SK-N-SH (cell line): ENCODE results near the gene OR1I1.

Experiments used
- FOXM1 ChIP-seq: IDR thresholded peaks from 2 replicates; pipeline ENCODE4 v1.4.0; 2012; ENCODE audit warnings: low read depth, mild to moderate bottlenecking
- JUND ChIP-seq: IDR thresholded peaks from 2 replicates; pipeline ENCODE4 v1.4.0; 2012
- POLR2AphosphoS5 ChIP-seq: IDR thresholded peaks from 2 replicates; pipeline ENCODE4 v1.6.1; 2012; ENCODE audit warnings: low read depth, low read length
- SMC3 ChIP-seq: IDR thresholded peaks from 2 replicates; pipeline ENCODE4 v1.6.1; 2012; ENCODE audit warnings: low read depth, low read length, improper control_type of control experiment
- TF ChIP-seq, protein P1 (sequence below): fragments of 200-600 bp; sonication (generic); IDR thresholded peaks from 2 replicates; pipeline ENCODE4 v1.6.1; 2017; ENCODE audit warnings: antibody characterized with exemption, mild to moderate bottlenecking, moderate library complexity

DNA sequence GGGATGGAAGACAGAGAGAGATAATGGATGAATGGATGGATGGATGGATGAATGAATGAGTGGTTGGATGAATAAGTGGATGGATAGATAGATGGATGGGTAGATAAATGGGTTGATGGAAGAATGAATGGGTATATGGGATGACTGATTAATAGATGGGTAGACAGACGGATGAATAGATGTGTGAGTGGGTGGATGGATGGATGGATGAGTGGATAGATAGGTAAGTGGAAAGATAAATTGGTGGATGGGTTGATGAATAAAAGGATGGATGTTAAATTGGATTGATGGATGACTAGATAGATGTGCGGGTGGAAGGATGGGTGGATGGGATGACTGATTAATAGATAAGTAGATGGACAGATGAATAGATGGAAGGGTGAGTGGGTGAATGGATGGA is 31.4 kb upstream of the OR1I1 start:
- TF ChIP-seq, protein P1, sequence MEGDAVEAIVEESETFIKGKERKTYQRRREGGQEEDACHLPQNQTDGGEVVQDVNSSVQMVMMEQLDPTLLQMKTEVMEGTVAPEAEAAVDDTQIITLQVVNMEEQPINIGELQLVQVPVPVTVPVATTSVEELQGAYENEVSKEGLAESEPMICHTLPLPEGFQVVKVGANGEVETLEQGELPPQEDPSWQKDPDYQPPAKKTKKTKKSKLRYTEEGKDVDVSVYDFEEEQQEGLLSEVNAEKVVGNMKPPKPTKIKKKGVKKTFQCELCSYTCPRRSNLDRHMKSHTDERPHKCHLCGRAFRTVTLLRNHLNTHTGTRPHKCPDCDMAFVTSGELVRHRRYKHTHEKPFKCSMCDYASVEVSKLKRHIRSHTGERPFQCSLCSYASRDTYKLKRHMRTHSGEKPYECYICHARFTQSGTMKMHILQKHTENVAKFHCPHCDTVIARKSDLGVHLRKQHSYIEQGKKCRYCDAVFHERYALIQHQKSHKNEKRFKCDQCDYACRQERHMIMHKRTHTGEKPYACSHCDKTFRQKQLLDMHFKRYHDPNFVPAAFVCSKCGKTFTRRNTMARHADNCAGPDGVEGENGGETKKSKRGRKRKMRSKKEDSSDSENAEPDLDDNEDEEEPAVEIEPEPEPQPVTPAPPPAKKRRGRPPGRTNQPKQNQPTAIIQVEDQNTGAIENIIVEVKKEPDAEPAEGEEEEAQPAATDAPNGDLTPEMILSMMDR, result no peak
- TF ChIP-seq FOXM1, result no peak
- TF ChIP-seq SMC3, result no peak
- no peak for TF ChIP-seq POLR2AphosphoS5
- no peak for TF ChIP-seq JUND
